Gastroesophageal sphincter (tissue), 4 donors: ENCODE results near the gene MGME1. TPM values are rescaled to one million over a fixed set of nuclear protein-coding genes. Genes with fewer than 3 reads are reported as not detected.

ENCODE experiments used
- ATAC-seq: fragments of 150-250 bp; one replicate; pipeline ENCODE4 v1.9.1; 2016; ENCODE audit warnings: mild to moderate bottlenecking, moderate library complexity
- H3K27ac ChIP-seq, 4 donors: fragments of 200-600 bp; sonication (generic) in 3 of 4; 1 replicate in 3 of 4; 2 replicates in 1 of 4; pipeline ENCODE4 v1.5.1; 2016 to 2019
- H3K27me3 ChIP-seq: fragments of 200-600 bp; sonication (generic); one replicate; pipeline ENCODE4 v1.5.1; 2019
- H3K36me3 ChIP-seq, 2 donors: fragments of 200-600 bp; sonication (generic); one replicate each; pipeline ENCODE4 v1.5.1; 2019; ENCODE audit warnings: control low read depth in 1 of 2
- H3K4me1 ChIP-seq, 3 donors: fragments of 200-600 bp; sonication (generic); 1 replicate in 2 of 3; 2 replicates in 1 of 3; pipeline ENCODE4 v1.5.1; 2016 to 2019; ENCODE audit warnings: control low read depth in 2 of 3
- H3K4me3 ChIP-seq, 2 donors: fragments of 200-600 bp; sonication (generic); one replicate each; pipeline ENCODE4 v1.5.1; 2019; ENCODE audit warnings: mild to moderate bottlenecking in 1 of 2, moderate library complexity in 1 of 2
- H3K9me3 ChIP-seq, 3 donors: fragments of 200-600 bp; sonication (generic); one replicate each; pipeline ENCODE4 v1.5.1; 2017 to 2019; ENCODE audit warnings: control low read depth in 2 of 3
- CTCF ChIP-seq, 4 experiments: fragments of 200-600 bp in 2 of 4; fragments of 450-650 bp in 2 of 4; sonication (generic) in 1 of 4; IDR thresholded peaks; one replicate each; pipeline ENCODE4 v1.5.1; 2017 to 2019; ENCODE audit warnings: antibody characterized with exemption in 4 of 4, mild to moderate bottlenecking in 2 of 4, moderate library complexity in 2 of 4
- EP300 ChIP-seq: sonication (generic); formaldehyde crosslinking; IDR thresholded peaks from one replicate; pipeline ENCODE4 v1.6.1; 2017; ENCODE audit warnings: antibody characterized with exemption, mild to moderate bottlenecking
- POLR2A ChIP-seq, 2 donors: fragments of 450-650 bp; IDR thresholded peaks; one replicate each; pipeline ENCODE4 v1.6.1; 2017; ENCODE audit warnings: antibody characterized with exemption in 2 of 2, mild to moderate bottlenecking in 2 of 2, moderate library complexity in 1 of 2
- POLR2AphosphoS5 ChIP-seq: sonication (generic); formaldehyde crosslinking; IDR thresholded peaks from one replicate; pipeline ENCODE4 v1.6.1; 2017; ENCODE audit warnings: antibody characterized with exemption
- WGBS, 2 donors: methylation state at CpG; one replicate each; pipeline ENCODE4 v1.1.5; 2018; ENCODE audit warnings: low coverage in 1 of 2; 5-methylcytosine and 5-hydroxymethylcytosine counted together
- total RNA-seq, 4 donors: library from RNA; depleted of rRNA; stranded (reverse); fragments of >200 nt; gene quantifications; one replicate each; pipeline ENCODE4 v1.1.0, GENCODE V29; 2016

Gene MGME1
- total RNA-seq, 4 donors from 2014 or later = 6.3 to 13.5 (median 9.9) TPM

GRCh38 chr20:17940224-17940971 is 28.4 kb upstream of the MGME1 start:
- 57% methylated on average over 3 of the region's 6 CpGs; no CpG with 5 or more reads in 1 of the 2 donors for WGBS, 2 donors
- no peak overlapping the region for H3K27ac ChIP-seq
- H3K9me3 ChIP-seq = no peaks in the 10 kb centered on the region
- no peak overlapping the region for H3K4me3 ChIP-seq
- peaks cover 0 to 47% (median 33%) of the 10 kb centered on the region in 3 donors for H3K4me1 ChIP-seq
- ATAC-seq = no peak
- no peaks in the 10 kb centered on the region for H3K27me3 ChIP-seq
- H3K36me3 ChIP-seq = peaks cover 0 to 52% of the 10 kb centered on the region in 2 donors
- TF ChIP-seq EP300 (no peak), CTCF (IDR thresholded peaks at IDR 0.05) (no peak), POLR2A (IDR thresholded peaks at IDR 0.05) (no peak), POLR2AphosphoS5 (no peak)

- H3K9me3 ChIP-seq = no peaks in the 10 kb centered on the region
- no peaks in the 10 kb centered on the region for H3K27me3 ChIP-seq
- H3K4me3 ChIP-seq = no peak overlapping the region
- H3K27ac ChIP-seq = no peak overlapping the region
- no peak for TF ChIP-seq EP300
- TF ChIP-seq CTCF (IDR thresholded peaks at IDR 0.05) = no peak
- TF ChIP-seq POLR2AphosphoS5 = no peak
- no peak for TF ChIP-seq POLR2A (IDR thresholded peaks at IDR 0.05)
- peaks cover 0 to 61% of the 10 kb centered on the region in 2 donors for H3K36me3 ChIP-seq
- ATAC-seq = no peak
- WGBS, 2 donors = 83 to 88% methylated on average over 7 to 9 of the region's 10 CpGs
- peaks cover 0 to 38% (median 28%) of the 10 kb centered on the region in 3 donors for H3K4me1 ChIP-seq
Measured at GRCh38 chr20:17941087-17941825, 27.6 kb upstream of the MGME1 start.

- Histone ChIP-seq H3K36me3 (peaks cover 0 to 66% of the 10 kb centered on the region in 2 donors), H3K27me3 (no peaks in the 10 kb centered on the region), H3K9me3 (no peaks in the 10 kb centered on the region), H3K4me1 (peaks cover 0 to 35% (median 22%) of the 10 kb centered on the region in 3 donors), H3K27ac (no peak overlapping the region), H3K4me3 (no peak overlapping the region)
- TF ChIP-seq POLR2A (IDR thresholded peaks at IDR 0.05) = no peak
- no peak for TF ChIP-seq POLR2AphosphoS5
- TF ChIP-seq CTCF (IDR thresholded peaks at IDR 0.05) = no peak
- TF ChIP-seq EP300 = no peak
- no peak for ATAC-seq
- WGBS, 2 donors = 48 to 58% methylated on average over 3 of the region's 3 CpGs
Measured at GRCh38 chr20:17941826-17942196, 27.0 kb upstream of the MGME1 start.

GRCh38 chr20:17943343-17943742 is 25.5 kb upstream of the MGME1 start:
- H3K36me3 ChIP-seq = peaks cover 2 to 81% of the 10 kb centered on the region in 2 donors

More at GRCh38 chr20:17943343-17943742, 25.5 kb upstream of the MGME1 start:
- no peak for TF ChIP-seq CTCF (IDR thresholded peaks at IDR 0.05)
- no peak for TF ChIP-seq POLR2A (IDR thresholded peaks at IDR 0.05)
- TF ChIP-seq POLR2AphosphoS5 = no peak
- no peak for ATAC-seq
- no peaks in the 10 kb centered on the region for H3K9me3 ChIP-seq
- H3K27me3 ChIP-seq = no peaks in the 10 kb centered on the region
- 33 to 56% methylated on average over 3 of the region's 3 CpGs for WGBS, 2 donors
- H3K4me1 ChIP-seq = peaks cover 2 to 28% (median 11%) of the 10 kb centered on the region in 3 donors
- H3K4me3 ChIP-seq = no peak overlapping the region
- no peak overlapping the region for H3K27ac ChIP-seq
